GM12878 (cell line): ENCODE data around the gene OR5A1. TPM values are rescaled to one million over a fixed set of nuclear protein-coding genes. Genes with fewer than 3 reads are reported as not detected.

Experiments used
- CBX5 ChIP-seq: sonication (generic); IDR thresholded peaks from 2 replicates; pipeline ENCODE4 v1.6.1; 2016; ENCODE audit warnings: low read depth, moderate library complexity, mild to moderate bottlenecking, inconsistent platforms
- CREM ChIP-seq: IDR thresholded peaks from 2 replicates; pipeline ENCODE4 v1.6.1; 2014; ENCODE audit warnings: antibody characterized with exemption, low read depth
- CUX1 ChIP-seq: IDR thresholded peaks from 2 replicates; pipeline ENCODE4 v1.6.1; 2012; ENCODE audit warnings: improper control_type of control experiment, low read depth, low read length; ENCODE audit not compliant: insufficient replicate concordance
- DPF2 ChIP-seq: fragments of 450-650 bp; IDR thresholded peaks from 2 replicates; pipeline ENCODE4 v1.6.1; 2017; ENCODE audit warnings: mild to moderate bottlenecking
- HDAC2 ChIP-seq: fragments of 200-600 bp; sonication (generic); IDR thresholded peaks from 2 replicates; pipeline ENCODE4 v1.6.1; 2017
- IKZF1 ChIP-seq: fragments of 450-650 bp; conservative IDR thresholded peaks from 2 replicates; pipeline ENCODE4 v1.6.1; 2017; ENCODE audit warnings: antibody characterized with exemption, mild to moderate bottlenecking
- MXI1 ChIP-seq: fragments of 150-350 bp; IDR thresholded peaks from 2 replicates; pipeline ENCODE4 v1.6.1; 2011; ENCODE audit warnings: low read depth, mild to moderate bottlenecking, inconsistent platforms, low read length, improper control_type of control experiment
- NR2C2 ChIP-seq: IDR thresholded peaks from 2 replicates; pipeline ENCODE4 v1.6.1; 2011; ENCODE audit warnings: borderline replicate concordance, low read depth; ENCODE audit not compliant: control insufficient read depth, insufficient read length
- POLR2AphosphoS5 ChIP-seq: IDR thresholded peaks from 2 replicates; pipeline ENCODE4 v1.6.1; 2011; ENCODE audit warnings: mild to moderate bottlenecking, low read length, inconsistent platforms
- RAD21 ChIP-seq: IDR thresholded peaks from 2 replicates; pipeline ENCODE4 v1.6.1; 2011; ENCODE audit warnings: mild to moderate bottlenecking, low read depth, low read length, moderate library complexity; ENCODE audit not compliant: insufficient read depth
- RUNX3 ChIP-seq: IDR thresholded peaks from 2 replicates; pipeline ENCODE4 v1.6.1; 2012; ENCODE audit warnings: low read length, inconsistent platforms
- SMC3 ChIP-seq: IDR thresholded peaks from 2 replicates; pipeline ENCODE4 v1.6.1; 2011; ENCODE audit warnings: low read length, improper control_type of control experiment, borderline replicate concordance
- YY1 ChIP-seq: IDR thresholded peaks from 2 replicates; pipeline ENCODE4 v1.6.1; 2011; ENCODE audit warnings: low read depth, mild to moderate bottlenecking, low read length
- ZNF24 ChIP-seq: fragments of 450-650 bp; IDR thresholded peaks from 2 replicates; pipeline ENCODE4 v1.6.1; 2017; ENCODE audit warnings: antibody characterized with exemption, mild to moderate bottlenecking
- ZNF274 ChIP-seq: IDR thresholded peaks from one replicate; pipeline ENCODE4 v1.8.0; 2011; ENCODE audit not compliant: insufficient read length, insufficient read depth
- ZNF592 ChIP-seq: fragments of 450-650 bp; IDR thresholded peaks from 2 replicates; pipeline ENCODE4 v1.6.1; 2017; ENCODE audit warnings: mild to moderate bottlenecking, moderate library complexity
- polyA plus RNA-seq, 11 experiments: library from polyadenylated mRNA; depleted of rRNA in 4 of 11; unstranded in 6 of 11; stranded (reverse) in 5 of 11; fragments of >200 nt; fragmentation: Nextera tagmentation in 4 of 11; fragmentation: Illumina TruSeq in 1 of 11; extraction: Ambion mirVana in 4 of 11; extraction: Trizol in 1 of 11; gene quantifications; 1 replicate in 1 of 11; 2 replicates in 10 of 11; pipeline versions ENCODE4 v1.2.1 to v1.2.3, GENCODE V29; 2011 to 2016; ENCODE audit warnings: inconsistent platforms in 2 of 11, missing spikeins in 2 of 11, low read depth in 1 of 11
- total RNA-seq, 4 experiments: library from RNA; depleted of rRNA in 3 of 4; stranded (reverse); fragments of >200 nt in 3 of 4; fragmentation: Illumina TruSeq in 1 of 4; extraction: Trizol in 1 of 4; gene quantifications; 2 replicates each; pipeline versions ENCODE4 v1.2.1 to v1.2.3, GENCODE V29; 2013 to 2021
- TF ChIP-seq, protein P1 (sequence below), 3 experiments: IDR thresholded peaks in 2 of 3; conservative IDR thresholded peaks in 1 of 3; 2 replicates each; pipeline ENCODE4 v1.5.1; 2011; ENCODE audit warnings: low read depth in 3 of 3, low read length in 3 of 3, mild to moderate bottlenecking in 3 of 3, control low read depth in 2 of 3, moderate library complexity in 2 of 3, inconsistent platforms in 1 of 3, mixed read lengths in 1 of 3; ENCODE audit not compliant: control insufficient read depth in 2 of 3, insufficient read depth in 1 of 3; ENCODE audit errors: extremely low read depth in 1 of 3
- TF ChIP-seq, protein P2 (sequence below): IDR thresholded peaks from 2 replicates; pipeline ENCODE4 v1.6.1; 2012; ENCODE audit warnings: low read depth, low read length, improper control_type of control experiment

OR5A1 gene
- total and polyA plus RNA-seq, 10 of the 15 experiments (the other 5 are each of a cell fraction or from before 2014, with no cell fraction given), result not detected

GRCh38 chr11:59429924-59430516 lies 6.2 kb upstream of the OR5A1 start (continued):
- TF ChIP-seq CUX1, result peak; percentile 65
- TF ChIP-seq SMC3, result peak; percentile 86; the same call in 1 of the 2 replicates
- TF ChIP-seq, protein P1, sequence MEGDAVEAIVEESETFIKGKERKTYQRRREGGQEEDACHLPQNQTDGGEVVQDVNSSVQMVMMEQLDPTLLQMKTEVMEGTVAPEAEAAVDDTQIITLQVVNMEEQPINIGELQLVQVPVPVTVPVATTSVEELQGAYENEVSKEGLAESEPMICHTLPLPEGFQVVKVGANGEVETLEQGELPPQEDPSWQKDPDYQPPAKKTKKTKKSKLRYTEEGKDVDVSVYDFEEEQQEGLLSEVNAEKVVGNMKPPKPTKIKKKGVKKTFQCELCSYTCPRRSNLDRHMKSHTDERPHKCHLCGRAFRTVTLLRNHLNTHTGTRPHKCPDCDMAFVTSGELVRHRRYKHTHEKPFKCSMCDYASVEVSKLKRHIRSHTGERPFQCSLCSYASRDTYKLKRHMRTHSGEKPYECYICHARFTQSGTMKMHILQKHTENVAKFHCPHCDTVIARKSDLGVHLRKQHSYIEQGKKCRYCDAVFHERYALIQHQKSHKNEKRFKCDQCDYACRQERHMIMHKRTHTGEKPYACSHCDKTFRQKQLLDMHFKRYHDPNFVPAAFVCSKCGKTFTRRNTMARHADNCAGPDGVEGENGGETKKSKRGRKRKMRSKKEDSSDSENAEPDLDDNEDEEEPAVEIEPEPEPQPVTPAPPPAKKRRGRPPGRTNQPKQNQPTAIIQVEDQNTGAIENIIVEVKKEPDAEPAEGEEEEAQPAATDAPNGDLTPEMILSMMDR (IDR thresholded peaks at IDR 0.05 in 2 of 3, conservative IDR thresholded peaks at IDR 0.05 in 1 of 3; ENCODE audit: control insufficient read depth in 2 of 3, extremely low read depth in 1 of 3, insufficient read depth in 1 of 3, low read depth in 3 of 3, low read length in 3 of 3), result peak; percentile 70 to 82 (median 78)
- TF ChIP-seq ZNF24, result peak; percentile 65
- TF ChIP-seq RAD21, result peak; percentile 92
- no peak for TF ChIP-seq DPF2
- no peak for TF ChIP-seq NR2C2
- no peak for TF ChIP-seq ZNF592
- TF ChIP-seq HDAC2, result no peak
- TF ChIP-seq CREM, result no peak
- 0 out of 2 replicates have a peak, but pooled peaks have one; percentile 28 for TF ChIP-seq YY1
- TF ChIP-seq POLR2AphosphoS5, result no peak
- TF ChIP-seq, protein P2, sequence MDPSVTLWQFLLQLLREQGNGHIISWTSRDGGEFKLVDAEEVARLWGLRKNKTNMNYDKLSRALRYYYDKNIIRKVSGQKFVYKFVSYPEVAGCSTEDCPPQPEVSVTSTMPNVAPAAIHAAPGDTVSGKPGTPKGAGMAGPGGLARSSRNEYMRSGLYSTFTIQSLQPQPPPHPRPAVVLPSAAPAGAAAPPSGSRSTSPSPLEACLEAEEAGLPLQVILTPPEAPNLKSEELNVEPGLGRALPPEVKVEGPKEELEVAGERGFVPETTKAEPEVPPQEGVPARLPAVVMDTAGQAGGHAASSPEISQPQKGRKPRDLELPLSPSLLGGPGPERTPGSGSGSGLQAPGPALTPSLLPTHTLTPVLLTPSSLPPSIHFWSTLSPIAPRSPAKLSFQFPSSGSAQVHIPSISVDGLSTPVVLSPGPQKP, result no peak
- TF ChIP-seq CBX5, result no peak
- peak; percentile 33; the same call in 1 of the 2 replicates for TF ChIP-seq RUNX3
- no peak for TF ChIP-seq MXI1
- TF ChIP-seq ZNF274, result no peak
- no peak for TF ChIP-seq IKZF1
